Memory B cell (primary cell): ENCODE data around the gene PSPN.
"Not testable (repeated sequence)": the region's sequence is repeated elsewhere in the genome, so short reads cannot be mapped to it uniquely, and the experiment has no call there.

Source experiments
- ATAC-seq: fragments of 150-1000 bp; cut with Tn5 transposase; 2 replicates; pipeline ENCODE4 v1.10.0; 2021; ENCODE audit warnings: low read depth, mild to moderate bottlenecking, moderate library complexity
- DNase-seq, 2 donors: peaks; one replicate each; pipeline ENCODE4 v3.0.0; 2022; ENCODE audit warnings: low spot score in 2 of 2
- H3K27ac Mint-ChIP-seq: one replicate; pipeline ENCODE4 v1.8.0; 2022; ENCODE audit warnings: mild to moderate bottlenecking, moderate library complexity, mixed read lengths
- H3K27me3 Mint-ChIP-seq: one replicate; pipeline ENCODE4 v1.8.0; 2022; ENCODE audit warnings: mixed read lengths
- H3K36me3 Mint-ChIP-seq: one replicate; pipeline ENCODE4 v1.8.0; 2022; ENCODE audit warnings: mild to moderate bottlenecking, mixed read lengths
- H3K4me1 Mint-ChIP-seq: one replicate; pipeline ENCODE4 v1.8.0; 2022; ENCODE audit warnings: mixed read lengths
- H3K4me3 Mint-ChIP-seq: one replicate; pipeline ENCODE4 v1.8.0; 2022; ENCODE audit warnings: mild to moderate bottlenecking, moderate library complexity, mixed read lengths
- H3K9me3 Mint-ChIP-seq: one replicate; pipeline ENCODE4 v1.8.0; 2022; ENCODE audit warnings: mixed read lengths

Gene PSPN

DNA sequence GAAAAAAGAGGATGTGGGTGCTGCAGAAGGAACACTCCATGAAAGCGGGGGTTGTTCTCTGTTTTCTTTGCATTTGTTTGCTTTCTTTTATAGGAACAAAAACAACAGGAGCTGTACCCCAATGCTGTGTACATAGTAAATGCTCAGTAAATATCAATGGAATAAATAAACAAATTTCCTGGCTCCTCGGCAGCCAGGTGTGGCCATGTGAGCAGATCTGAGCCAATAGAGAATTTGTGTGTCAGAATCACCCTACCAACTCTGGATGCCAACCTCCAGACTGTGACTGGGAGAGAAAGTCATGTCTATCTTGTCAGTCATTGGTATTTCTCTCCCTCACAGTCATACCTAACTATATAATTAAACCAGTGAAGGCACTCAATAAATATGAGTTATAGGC, 25.0 kb downstream of the PSPN start:
- H3K4me3 Mint-ChIP-seq: no peak overlapping the region
- no peak for DNase-seq
- H3K27ac Mint-ChIP-seq: no peak overlapping the region
- no peaks in the 10 kb centered on the region for H3K9me3 Mint-ChIP-seq
- H3K36me3 Mint-ChIP-seq: no peaks in the 10 kb centered on the region
- H3K4me1 Mint-ChIP-seq: no peaks in the 10 kb centered on the region
- no peak for ATAC-seq
- H3K27me3 Mint-ChIP-seq: no peaks in the 10 kb centered on the region

DNA sequence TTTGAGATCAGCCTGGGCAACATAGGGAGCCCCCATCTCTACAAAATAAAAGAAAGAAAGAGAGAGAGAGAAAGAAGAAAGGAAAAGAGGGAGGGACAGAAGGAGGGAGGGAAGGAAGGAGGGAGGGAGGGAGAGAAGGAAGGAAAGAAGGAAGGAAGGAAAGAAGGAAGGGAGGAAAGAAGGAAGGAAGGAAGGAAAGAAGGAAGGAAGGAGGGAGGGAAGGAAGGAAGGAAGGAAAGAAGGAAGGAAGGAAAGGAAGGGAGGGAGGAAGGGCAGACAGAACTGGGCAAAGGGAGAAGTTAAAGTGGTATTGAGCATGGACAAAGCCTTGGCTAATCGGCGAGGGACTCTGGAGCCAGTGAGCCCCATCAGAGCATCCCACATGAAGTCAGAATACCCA, 26.5 kb downstream of the PSPN start:
- not testable (repeated sequence) for H3K4me1 Mint-ChIP-seq, H3K4me3 Mint-ChIP-seq, H3K9me3 Mint-ChIP-seq, H3K27me3 Mint-ChIP-seq, ATAC-seq, DNase-seq, H3K27ac Mint-ChIP-seq, H3K36me3 Mint-ChIP-seq

DNA sequence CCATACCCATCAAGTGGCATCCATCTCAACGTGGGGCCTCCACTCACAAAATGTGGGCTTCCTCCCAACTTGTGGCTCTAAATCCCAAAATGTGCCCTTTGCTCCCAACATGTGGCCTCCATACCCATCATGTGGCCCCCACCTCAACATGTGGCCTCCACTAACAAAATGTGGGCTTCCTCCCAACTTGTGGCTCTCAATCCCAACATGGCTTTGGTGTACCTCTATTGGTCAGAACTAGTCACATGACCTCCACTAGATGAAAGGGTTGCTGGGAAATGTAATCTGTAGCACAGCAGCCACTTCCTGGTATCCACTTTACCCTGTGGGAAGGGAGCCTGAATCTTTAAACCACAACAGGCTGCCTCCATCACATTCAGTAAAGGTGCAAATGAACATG, 32.3 kb downstream of the PSPN start:
- H3K27me3 Mint-ChIP-seq: peaks cover 3% of the 10 kb centered on the region
- H3K27ac Mint-ChIP-seq: no peak overlapping the region
- peaks cover 2% of the 10 kb centered on the region for H3K9me3 Mint-ChIP-seq
- H3K4me1 Mint-ChIP-seq: peaks cover 7% of the 10 kb centered on the region
- H3K36me3 Mint-ChIP-seq: no peaks in the 10 kb centered on the region
- H3K4me3 Mint-ChIP-seq: no peak overlapping the region
- no peak for DNase-seq
- ATAC-seq: no peak

DNA sequence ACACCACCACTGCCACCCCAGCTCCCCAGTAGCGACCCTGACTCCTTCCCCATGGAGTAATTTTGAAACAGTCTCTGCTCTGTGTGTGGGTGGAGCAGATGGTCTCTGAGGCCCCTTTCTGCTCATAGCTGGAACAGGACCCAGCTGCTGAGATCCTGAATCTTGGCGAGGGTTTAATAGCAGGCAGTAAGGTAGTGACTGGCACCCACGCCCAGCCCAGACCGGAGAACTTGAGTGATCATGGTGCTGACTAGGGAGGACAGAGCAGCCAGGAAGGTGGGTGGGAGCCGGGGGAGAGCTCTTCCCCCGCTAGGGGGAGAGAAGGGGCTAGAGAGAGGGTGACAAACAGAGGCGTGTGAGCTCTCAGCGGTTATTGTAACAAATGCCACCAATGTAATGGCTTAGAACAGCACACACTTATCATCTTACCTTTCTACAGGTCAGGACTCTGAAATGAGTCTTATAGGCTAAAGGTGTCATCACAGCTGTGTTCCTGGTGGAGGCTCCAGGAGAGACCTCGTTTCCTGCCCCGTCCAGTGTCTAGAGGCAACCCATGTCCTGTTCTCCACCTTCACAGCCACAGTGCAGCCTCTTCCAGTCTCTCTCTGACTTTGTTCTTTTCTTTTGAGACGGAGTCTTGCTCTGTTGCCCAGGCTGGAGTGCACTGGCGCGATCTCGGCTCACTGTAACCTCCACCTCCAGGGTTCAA, 35.1 kb downstream of the PSPN start:
- ATAC-seq (no peak), DNase-seq (no peak)
- H3K27ac Mint-ChIP-seq: no peak overlapping the region
- H3K4me3 Mint-ChIP-seq: no peak overlapping the region
- peaks cover 2% of the 10 kb centered on the region for H3K9me3 Mint-ChIP-seq
- H3K36me3 Mint-ChIP-seq: no peaks in the 10 kb centered on the region
- peaks cover 3% of the 10 kb centered on the region for H3K27me3 Mint-ChIP-seq
- H3K4me1 Mint-ChIP-seq: peaks cover 7% of the 10 kb centered on the region

DNA sequence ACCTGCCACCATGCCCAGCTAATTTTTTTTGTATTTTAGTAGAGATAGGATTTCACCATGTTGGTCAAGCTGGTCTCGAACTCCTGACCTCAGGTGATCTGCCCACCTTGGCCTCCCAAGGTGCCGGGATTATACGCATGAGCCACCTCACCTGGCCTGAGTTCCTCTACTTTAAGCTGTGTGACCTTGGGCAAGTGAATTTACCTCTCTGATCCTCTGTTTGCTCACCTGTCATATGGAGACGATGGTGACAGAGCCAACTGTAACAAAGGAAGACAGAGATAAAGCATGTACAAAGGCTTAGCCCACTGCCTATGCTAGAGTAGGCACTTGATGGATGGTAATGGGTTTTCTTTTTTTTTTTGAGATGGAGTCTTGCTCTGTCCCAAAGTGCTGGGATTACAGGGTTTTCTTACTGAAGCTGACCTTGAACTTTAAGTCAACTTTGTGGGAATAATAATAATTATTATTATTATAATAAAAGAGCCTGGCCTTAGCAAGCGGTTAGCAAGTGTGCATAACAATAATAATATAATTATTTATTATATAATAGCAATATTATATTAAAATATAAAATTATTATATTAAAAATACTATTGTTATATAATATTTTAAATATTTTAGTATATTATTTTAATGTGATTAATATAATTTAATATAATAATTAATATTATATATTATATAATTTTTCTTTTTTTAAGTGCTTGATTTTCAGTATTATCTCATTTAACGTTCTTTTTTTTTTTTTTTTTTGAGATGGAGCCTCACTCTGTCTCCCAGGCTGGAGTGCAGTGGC, 41.0 kb downstream of the PSPN start:
- ATAC-seq: no peak
- Mint-ChIP-seq H3K4me1 (no peaks in the 10 kb centered on the region), H3K27me3 (peaks cover 3% of the 10 kb centered on the region), H3K9me3 (no peaks in the 10 kb centered on the region), H3K4me3 (no peak overlapping the region), H3K36me3 (no peaks in the 10 kb centered on the region), H3K27ac (no peak overlapping the region)
- DNase-seq: no peak

DNA sequence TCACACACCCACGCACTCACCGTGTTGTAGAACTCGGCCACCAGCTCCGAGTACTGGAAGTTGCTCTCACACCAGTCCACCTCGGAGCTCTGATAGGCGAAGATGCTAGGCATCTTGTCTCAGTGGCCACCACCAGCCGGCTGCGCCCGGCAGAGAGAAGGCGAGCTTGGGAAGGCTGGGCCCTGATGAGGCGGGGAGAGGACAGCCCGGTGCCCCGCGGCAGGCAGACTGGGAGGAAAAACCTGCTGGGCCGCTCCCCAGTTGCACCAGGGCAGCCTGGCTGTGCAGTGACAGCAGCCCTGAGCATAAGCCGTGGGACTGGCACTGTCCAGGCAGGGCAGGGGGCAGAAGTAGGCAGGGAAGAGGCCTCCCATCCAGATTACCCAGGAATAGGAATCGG, 42.3 kb downstream of the PSPN start, which contains the start of gene ACER1:
Gene ACER1 (minus strand): TSS at position 174 of the 400 bp plus-strand sequence. CDS start 61 bp downstream, at position 113.
- H3K27ac Mint-ChIP-seq: no peak within 1 kb of the TSS

DNA sequence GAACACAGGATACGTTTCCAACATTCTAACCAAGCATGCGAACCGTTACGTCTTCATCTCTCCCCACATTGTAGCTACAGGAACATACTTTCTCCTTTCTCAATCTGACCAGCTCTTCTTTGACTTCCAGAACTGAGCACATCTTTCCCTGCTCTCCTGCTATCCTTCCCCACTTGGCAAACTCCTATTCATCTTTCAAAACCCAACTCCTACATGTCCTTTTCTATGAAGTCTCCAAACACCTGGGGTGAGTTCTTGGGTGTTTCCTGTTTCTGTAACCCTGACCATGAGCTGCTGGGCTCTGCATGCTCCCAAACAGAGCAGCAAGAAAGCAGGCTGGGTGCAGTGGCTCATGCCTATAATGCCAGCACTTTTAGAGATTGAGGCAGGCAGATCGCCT, 48.9 kb downstream of the PSPN start:
- Mint-ChIP-seq H3K27me3 (peaks cover 7% of the 10 kb centered on the region), H3K36me3 (peaks cover 2% of the 10 kb centered on the region), H3K4me1 (no peaks in the 10 kb centered on the region), H3K27ac (no peak overlapping the region), H3K4me3 (no peak overlapping the region), H3K9me3 (peaks cover 1% of the 10 kb centered on the region)
- DNase-seq: no peak
- no peak for ATAC-seq

More for the DNA sequence above, 42.3 kb downstream of the PSPN start, which contains the start of gene ACER1:
- Mint-ChIP-seq H3K4me1 (no peaks in the 10 kb centered on the region), H3K27me3 (peaks cover 3% of the 10 kb centered on the region), H3K9me3 (no peaks in the 10 kb centered on the region), H3K4me3 (no peak within 1 kb of the TSS), H3K36me3 (no peaks in the 10 kb centered on the region)
- ATAC-seq (no peak), DNase-seq (no peak)

DNA sequence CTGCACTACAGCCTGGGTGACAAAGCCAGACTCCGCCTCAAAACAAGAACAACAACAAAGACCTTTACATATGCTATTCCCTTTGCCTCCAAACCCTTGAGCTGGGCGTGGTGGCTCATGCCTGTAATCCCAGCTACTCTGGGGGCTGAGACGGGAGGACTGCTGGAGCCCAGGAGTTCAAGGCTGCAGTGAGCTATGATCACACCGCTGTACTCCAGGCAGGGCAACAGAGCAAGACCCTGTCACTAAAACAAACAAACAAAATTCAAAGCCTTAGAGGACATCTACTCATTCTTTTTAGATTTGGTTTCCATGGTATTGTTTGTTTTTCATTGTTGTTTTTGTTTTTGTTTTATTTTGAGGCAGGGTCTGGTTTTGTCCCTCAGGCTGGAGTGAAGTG, 50.1 kb downstream of the PSPN start:
- Mint-ChIP-seq H3K27ac (no peak overlapping the region), H3K36me3 (peaks cover 2% of the 10 kb centered on the region), H3K4me1 (no peaks in the 10 kb centered on the region), H3K27me3 (peaks cover 7% of the 10 kb centered on the region), H3K9me3 (peaks cover 1% of the 10 kb centered on the region), H3K4me3 (no peak overlapping the region)
- ATAC-seq: no peak
- DNase-seq: no peak
